ENCODE data around the gene AK5.
A peak's percentile ranks its signal among the peaks of the same experiment; 100 is the strongest.

AK5 gene, protein sequence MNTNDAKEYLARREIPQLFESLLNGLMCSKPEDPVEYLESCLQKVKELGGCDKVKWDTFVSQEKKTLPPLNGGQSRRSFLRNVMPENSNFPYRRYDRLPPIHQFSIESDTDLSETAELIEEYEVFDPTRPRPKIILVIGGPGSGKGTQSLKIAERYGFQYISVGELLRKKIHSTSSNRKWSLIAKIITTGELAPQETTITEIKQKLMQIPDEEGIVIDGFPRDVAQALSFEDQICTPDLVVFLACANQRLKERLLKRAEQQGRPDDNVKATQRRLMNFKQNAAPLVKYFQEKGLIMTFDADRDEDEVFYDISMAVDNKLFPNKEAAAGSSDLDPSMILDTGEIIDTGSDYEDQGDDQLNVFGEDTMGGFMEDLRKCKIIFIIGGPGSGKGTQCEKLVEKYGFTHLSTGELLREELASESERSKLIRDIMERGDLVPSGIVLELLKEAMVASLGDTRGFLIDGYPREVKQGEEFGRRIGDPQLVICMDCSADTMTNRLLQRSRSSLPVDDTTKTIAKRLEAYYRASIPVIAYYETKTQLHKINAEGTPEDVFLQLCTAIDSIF

DNA sequence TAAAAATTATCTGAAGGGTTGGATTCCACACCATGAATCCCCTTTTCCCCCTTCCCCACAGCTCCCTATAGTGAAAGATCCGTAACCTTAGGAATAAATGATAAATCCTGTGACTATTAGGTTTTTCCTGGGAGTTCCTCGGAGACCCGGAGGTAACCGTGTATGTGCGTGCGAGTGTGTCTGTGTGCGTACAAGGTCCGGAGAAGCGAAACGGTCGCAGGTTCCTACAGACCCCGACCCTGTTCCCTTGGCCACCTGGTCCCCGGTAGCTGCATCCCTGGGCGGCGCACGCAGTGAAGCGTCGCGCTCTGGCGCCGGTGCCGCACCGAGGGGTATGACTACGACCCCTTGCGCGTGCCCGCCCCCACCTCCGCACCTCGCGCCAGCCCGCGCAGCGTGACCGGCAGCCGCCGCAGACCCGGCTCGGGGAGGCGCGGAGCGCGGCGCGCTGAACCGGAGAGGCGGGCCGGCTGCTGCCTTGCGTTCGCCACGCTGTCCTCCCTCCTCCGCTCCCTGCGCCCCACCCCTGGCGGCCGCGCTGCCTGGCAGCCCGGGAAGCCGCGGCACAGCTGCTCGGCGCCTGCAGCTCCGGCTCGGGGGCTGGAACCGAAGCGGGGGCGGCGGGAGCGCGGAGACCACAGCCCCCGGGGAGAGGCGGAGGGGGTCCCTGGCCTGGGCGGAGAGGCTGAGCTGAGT, at the start of gene AK5:
AK5 (plus strand) TSS at position 529 of the 696 bp plus-strand sequence. CDS start 295 bp downstream, outside the sequence.
- peak within 1 kb of the TSS; percentile 24 for H3K27ac Mint-ChIP-seq
- H3K4me3 Mint-ChIP-seq, result peak within 1 kb of the TSS; percentile 84
- H3K4me1 Mint-ChIP-seq (ENCODE audit: low read depth), result peaks cover 45% of the 10 kb centered on the region
- H3K36me3 Mint-ChIP-seq, result no peaks in the 10 kb centered on the region
- H3K27me3 Mint-ChIP-seq, result no peaks in the 10 kb centered on the region
- H3K9me3 Mint-ChIP-seq (ENCODE audit: low read depth), result no peaks in the 10 kb centered on the region

DNA sequence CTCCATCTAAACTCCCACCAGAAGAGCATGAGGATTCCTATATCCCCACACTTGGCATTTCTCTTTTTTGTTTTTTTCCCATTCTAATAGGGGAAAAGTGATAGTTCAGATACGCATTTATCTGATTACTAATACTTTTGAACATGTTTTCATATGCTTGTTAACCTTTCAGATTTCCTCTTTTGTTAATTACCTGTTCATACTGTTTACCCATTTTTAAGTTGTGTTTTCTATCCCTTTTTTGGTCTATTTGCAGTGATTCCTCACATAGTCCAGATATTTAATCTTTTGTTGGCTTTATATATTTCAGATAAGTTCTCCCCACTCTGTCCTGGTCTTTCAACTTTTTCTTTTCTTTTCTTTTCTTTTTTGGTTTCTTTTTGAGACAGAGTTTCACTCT, 49.0 kb upstream of the AK5 start:
- Mint-ChIP-seq H3K27me3 (no peaks in the 10 kb centered on the region), H3K9me3 (ENCODE audit: low read depth) (peaks cover 13% of the 10 kb centered on the region), H3K36me3 (peaks cover 3% of the 10 kb centered on the region), H3K4me3 (no peak overlapping the region), H3K4me1 (ENCODE audit: low read depth) (peaks cover 2% of the 10 kb centered on the region), H3K27ac (no peak overlapping the region)

DNA sequence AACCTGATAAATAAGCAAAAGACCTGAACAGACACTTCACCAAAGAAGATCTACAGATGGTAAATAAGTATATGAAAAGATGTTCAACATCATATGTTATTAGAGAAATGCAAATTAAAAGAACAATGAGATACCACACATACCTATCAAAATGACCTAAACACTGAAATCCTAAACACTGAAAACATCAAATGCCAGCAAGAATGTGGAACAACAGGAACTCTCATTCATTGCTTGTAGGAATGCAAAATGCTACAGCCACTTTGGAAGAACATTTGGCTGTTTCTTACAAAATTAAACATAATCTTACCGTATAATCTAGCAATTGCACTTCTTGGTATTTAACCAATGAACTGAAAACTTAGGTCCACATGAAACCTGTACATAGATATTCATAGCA, 47.7 kb upstream of the AK5 start:
- Mint-ChIP-seq H3K4me1 (ENCODE audit: low read depth) (no peaks in the 10 kb centered on the region), H3K4me3 (no peak overlapping the region)

DNA sequence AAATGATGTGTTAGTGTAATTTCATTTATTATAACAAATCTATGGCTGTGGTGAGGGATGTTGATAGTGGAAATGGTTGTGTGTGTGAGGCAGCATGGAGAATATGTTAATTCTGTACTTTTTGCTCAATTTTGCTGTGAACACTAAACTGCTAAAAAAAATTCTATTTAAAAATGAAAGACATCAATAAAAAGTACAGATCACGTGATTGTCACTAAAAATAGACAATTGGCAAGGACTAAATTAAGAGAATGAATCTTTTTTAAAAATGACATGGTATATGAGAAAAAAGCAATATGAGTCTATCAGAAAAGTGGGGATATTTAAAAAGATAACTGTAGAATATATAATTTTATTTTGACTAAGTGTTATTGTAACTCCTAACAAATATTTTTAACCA, 46.9 kb upstream of the AK5 start:
- no peaks in the 10 kb centered on the region for H3K27me3 Mint-ChIP-seq
- no peak overlapping the region for H3K4me3 Mint-ChIP-seq
- no peaks in the 10 kb centered on the region for H3K36me3 Mint-ChIP-seq
- no peaks in the 10 kb centered on the region for H3K4me1 Mint-ChIP-seq (ENCODE audit: low read depth)
- peaks cover 13% of the 10 kb centered on the region for H3K9me3 Mint-ChIP-seq (ENCODE audit: low read depth)
- H3K27ac Mint-ChIP-seq, result no peak overlapping the region

More for the DNA sequence above, 47.7 kb upstream of the AK5 start:
- peaks cover 13% of the 10 kb centered on the region for H3K9me3 Mint-ChIP-seq (ENCODE audit: low read depth)
- no peaks in the 10 kb centered on the region for H3K36me3 Mint-ChIP-seq
- H3K27ac Mint-ChIP-seq, result no peak overlapping the region
- no peaks in the 10 kb centered on the region for H3K27me3 Mint-ChIP-seq

DNA sequence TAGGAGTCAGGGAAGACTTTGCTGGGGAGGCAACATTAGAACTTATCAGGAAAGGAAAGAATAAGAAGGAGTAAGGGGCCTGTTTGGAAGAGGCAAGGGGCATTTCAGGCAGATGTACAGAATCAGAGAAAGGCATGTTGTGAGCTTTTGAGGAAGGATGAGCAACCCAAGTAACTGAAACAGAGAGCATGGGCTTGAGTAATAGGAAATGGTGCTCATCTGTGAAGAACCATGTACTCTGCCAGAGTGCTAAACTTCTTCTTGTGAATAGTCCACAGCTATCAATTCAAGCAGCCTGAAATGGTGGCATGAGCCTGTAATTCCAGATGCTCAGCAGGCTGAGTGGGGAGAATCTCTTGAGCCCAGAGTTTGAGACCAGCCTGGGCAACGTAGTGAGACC, 43.4 kb upstream of the AK5 start:
- Mint-ChIP-seq H3K4me1 (ENCODE audit: low read depth) (no peaks in the 10 kb centered on the region), H3K9me3 (ENCODE audit: low read depth) (peaks cover 12% of the 10 kb centered on the region), H3K36me3 (peaks cover 3% of the 10 kb centered on the region), H3K27me3 (no peaks in the 10 kb centered on the region), H3K4me3 (no peak overlapping the region), H3K27ac (no peak overlapping the region)

DNA sequence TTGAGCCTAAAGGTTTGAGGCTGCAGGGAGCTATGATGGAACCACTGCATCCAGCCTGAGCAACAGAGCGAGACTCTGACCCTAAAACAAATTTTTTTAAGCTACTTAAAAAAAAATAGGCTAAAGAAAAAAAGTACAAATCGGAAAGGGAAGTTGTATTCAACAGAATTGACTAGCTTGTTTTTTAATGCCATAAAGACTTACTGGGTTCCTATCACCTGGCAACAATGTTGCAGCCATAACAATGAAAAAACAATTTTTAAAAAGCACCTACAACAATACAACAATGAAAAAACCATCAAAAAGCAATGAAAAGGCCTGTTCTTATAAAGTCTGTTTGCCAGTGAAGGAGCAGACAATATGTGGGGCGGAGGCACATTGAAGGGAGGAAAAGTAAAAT, 42.5 kb upstream of the AK5 start:
- H3K36me3 Mint-ChIP-seq, result peaks cover 3% of the 10 kb centered on the region
- no peak overlapping the region for H3K4me3 Mint-ChIP-seq
- H3K9me3 Mint-ChIP-seq (ENCODE audit: low read depth), result peaks cover 7% of the 10 kb centered on the region
- H3K4me1 Mint-ChIP-seq (ENCODE audit: low read depth), result no peaks in the 10 kb centered on the region
- H3K27me3 Mint-ChIP-seq, result no peaks in the 10 kb centered on the region
- H3K27ac Mint-ChIP-seq, result no peak overlapping the region

- H3K27ac Mint-ChIP-seq, result no peak overlapping the region
- H3K4me3 Mint-ChIP-seq, result no peak overlapping the region
- H3K27me3 Mint-ChIP-seq, result no peaks in the 10 kb centered on the region
- peaks cover 19% of the 10 kb centered on the region for H3K36me3 Mint-ChIP-seq
- peaks cover 3% of the 10 kb centered on the region for H3K4me1 Mint-ChIP-seq (ENCODE audit: low read depth)
- peaks cover 23% of the 10 kb centered on the region for H3K9me3 Mint-ChIP-seq (ENCODE audit: low read depth)
Observed at GRCh38 chr1:77245830-77246229, 36.0 kb upstream of the AK5 start.

GRCh38 chr1:77250126-77250525, 31.7 kb upstream of the AK5 start:
- Mint-ChIP-seq H3K36me3 (peaks cover 28% of the 10 kb centered on the region), H3K9me3 (ENCODE audit: low read depth) (peaks cover 39% of the 10 kb centered on the region), H3K4me1 (ENCODE audit: low read depth) (peaks cover 3% of the 10 kb centered on the region), H3K4me3 (no peak overlapping the region), H3K27ac (no peak overlapping the region), H3K27me3 (no peaks in the 10 kb centered on the region)

DNA sequence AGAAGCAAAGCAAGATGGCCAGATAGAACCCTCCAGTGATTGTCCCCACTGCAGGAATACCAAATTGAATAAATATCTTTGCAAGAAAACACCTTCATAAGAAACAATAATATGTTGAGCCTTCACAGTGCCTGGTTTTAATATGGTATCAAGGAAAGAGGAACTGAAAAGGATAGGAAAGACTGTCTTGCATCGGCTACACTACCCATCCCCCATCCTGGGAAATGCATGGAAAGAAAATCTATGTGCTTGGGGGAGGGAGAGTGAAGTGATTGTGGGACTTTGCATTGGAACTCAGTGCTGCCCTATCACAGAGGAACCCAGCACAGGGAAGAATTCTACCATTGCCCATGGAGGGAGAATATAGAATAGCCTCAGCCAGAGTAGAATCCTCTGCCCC, 28.6 kb upstream of the AK5 start:
- Mint-ChIP-seq H3K4me3 (no peak overlapping the region), H3K27me3 (no peaks in the 10 kb centered on the region), H3K9me3 (ENCODE audit: low read depth) (peaks cover 46% of the 10 kb centered on the region), H3K36me3 (peaks cover 35% of the 10 kb centered on the region), H3K4me1 (ENCODE audit: low read depth) (peaks cover 3% of the 10 kb centered on the region), H3K27ac (no peak overlapping the region)

DNA sequence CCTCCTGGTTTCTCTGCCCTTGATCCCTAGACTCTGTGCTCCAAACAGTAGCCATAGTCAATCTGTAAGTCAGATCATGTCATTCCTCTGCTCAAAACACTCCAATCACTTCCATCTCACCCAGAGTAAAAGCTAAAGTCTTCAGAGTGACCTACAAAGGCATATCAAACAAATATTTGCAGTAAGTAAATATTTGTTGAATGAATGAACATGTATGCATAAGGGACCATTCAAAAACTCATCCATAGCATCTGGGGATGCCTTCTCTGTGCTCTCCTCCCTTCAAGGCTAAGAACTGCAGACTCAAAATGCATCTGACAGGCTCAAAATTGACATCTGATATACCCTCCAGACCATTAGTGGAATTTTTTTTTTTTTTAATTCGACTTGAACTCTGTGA, 18.1 kb upstream of the AK5 start:
- no peaks in the 10 kb centered on the region for H3K36me3 Mint-ChIP-seq
- no peak overlapping the region for H3K4me3 Mint-ChIP-seq
- H3K27me3 Mint-ChIP-seq, result no peaks in the 10 kb centered on the region
- no peaks in the 10 kb centered on the region for H3K4me1 Mint-ChIP-seq (ENCODE audit: low read depth)
- H3K9me3 Mint-ChIP-seq (ENCODE audit: low read depth), result no peaks in the 10 kb centered on the region
- no peak overlapping the region for H3K27ac Mint-ChIP-seq

GRCh38 chr1:77265180-77265579, 16.6 kb upstream of the AK5 start:
- H3K27ac Mint-ChIP-seq, result no peak overlapping the region
- no peak overlapping the region for H3K4me3 Mint-ChIP-seq
- H3K36me3 Mint-ChIP-seq, result no peaks in the 10 kb centered on the region
- H3K4me1 Mint-ChIP-seq (ENCODE audit: low read depth), result no peaks in the 10 kb centered on the region
- no peaks in the 10 kb centered on the region for H3K27me3 Mint-ChIP-seq
- H3K9me3 Mint-ChIP-seq (ENCODE audit: low read depth), result no peaks in the 10 kb centered on the region

DNA sequence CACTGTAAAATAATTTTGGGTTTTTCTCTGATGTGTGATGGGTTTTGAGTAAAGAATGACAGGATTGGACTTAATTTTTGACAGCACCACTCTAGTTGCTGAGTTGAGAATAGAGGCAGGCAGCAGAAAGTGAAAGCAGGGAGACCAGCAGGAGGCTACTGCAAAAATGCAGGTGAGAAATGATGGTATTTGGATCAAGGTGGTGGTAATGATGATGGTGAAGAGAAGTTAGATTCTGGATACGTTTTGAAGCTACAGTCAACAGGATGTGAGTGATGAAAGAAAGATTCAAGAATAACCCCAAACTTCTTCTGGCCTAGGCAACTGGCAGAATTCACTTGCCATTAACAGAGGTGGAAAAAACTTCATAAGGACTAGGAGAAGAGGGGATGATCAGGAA, 14.8 kb upstream of the AK5 start:
- Mint-ChIP-seq H3K27ac (no peak overlapping the region), H3K9me3 (ENCODE audit: low read depth) (no peaks in the 10 kb centered on the region), H3K4me3 (no peak overlapping the region), H3K36me3 (no peaks in the 10 kb centered on the region), H3K4me1 (ENCODE audit: low read depth) (peaks cover 2% of the 10 kb centered on the region), H3K27me3 (no peaks in the 10 kb centered on the region)

GRCh38 chr1:77271852-77272580, 9.8 kb upstream of the AK5 start:
- Mint-ChIP-seq H3K27ac (no peak overlapping the region), H3K4me3 (no peak overlapping the region), H3K9me3 (ENCODE audit: low read depth) (no peaks in the 10 kb centered on the region), H3K36me3 (no peaks in the 10 kb centered on the region), H3K27me3 (no peaks in the 10 kb centered on the region), H3K4me1 (ENCODE audit: low read depth) (peaks cover 2% of the 10 kb centered on the region)

GRCh38 chr1:77273891-77274290, 7.9 kb upstream of the AK5 start:
- peaks cover 2% of the 10 kb centered on the region for H3K4me1 Mint-ChIP-seq (ENCODE audit: low read depth)
- H3K4me3 Mint-ChIP-seq, result no peak overlapping the region
- H3K27ac Mint-ChIP-seq, result no peak overlapping the region
- H3K36me3 Mint-ChIP-seq, result no peaks in the 10 kb centered on the region
- H3K9me3 Mint-ChIP-seq (ENCODE audit: low read depth), result no peaks in the 10 kb centered on the region
- H3K27me3 Mint-ChIP-seq, result no peaks in the 10 kb centered on the region

DNA sequence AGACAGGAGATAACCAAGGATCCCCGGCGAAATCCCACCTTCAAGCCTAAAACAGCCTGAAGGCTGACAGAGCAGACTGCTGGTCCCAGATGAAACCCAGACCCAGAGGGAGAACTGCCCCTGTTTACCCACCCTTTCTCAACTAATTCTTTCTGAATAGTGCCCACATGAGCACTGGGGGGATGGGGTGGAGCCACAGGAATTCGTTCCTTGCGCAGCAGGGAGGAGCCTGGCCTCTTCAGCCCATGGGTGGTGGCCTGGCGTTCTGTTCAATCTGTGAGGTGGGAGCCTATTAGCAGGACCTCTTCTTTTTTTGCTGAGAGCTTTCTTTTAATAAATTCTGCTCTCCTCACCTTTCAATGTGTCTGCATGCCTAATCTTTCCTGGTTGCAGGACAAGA, 6.6 kb upstream of the AK5 start:
- H3K9me3 Mint-ChIP-seq (ENCODE audit: low read depth), result no peaks in the 10 kb centered on the region
- H3K27ac Mint-ChIP-seq, result no peak overlapping the region
- no peaks in the 10 kb centered on the region for H3K36me3 Mint-ChIP-seq
- peaks cover 11% of the 10 kb centered on the region for H3K4me1 Mint-ChIP-seq (ENCODE audit: low read depth)
- no peak overlapping the region for H3K4me3 Mint-ChIP-seq
- H3K27me3 Mint-ChIP-seq, result no peaks in the 10 kb centered on the region
